ENCODE results near the gene PYCR2.

DNA sequence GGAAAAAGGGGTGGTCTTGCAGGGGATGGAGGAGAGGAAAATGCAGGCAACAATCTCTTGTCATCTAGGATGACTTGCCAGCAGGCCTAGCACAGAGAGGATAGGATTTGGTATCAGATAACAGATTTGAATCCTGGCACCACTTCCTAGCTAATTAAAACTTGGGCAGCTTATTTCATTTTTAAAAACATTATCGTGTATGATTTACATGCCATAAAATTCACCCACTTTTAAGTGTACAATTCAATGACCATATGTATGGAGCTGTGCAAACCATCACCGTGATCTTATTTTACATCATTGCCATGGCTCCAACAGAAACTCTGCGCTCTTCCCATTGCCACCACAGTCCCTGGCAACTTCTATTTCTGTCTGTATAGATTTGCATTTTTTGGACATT, 6.9 kb downstream of the PYCR2 start:
- no peak for TF ChIP-seq RARB (CRISPR knock-in tag; IDR thresholded peaks at IDR 0.05)
- no peak for TF ChIP-seq POLR2A (IDR thresholded peaks at IDR 0.05; ENCODE audit: low read length)
- TF ChIP-seq CHD2 (IDR thresholded peaks at IDR 0.05; ENCODE audit: low read length, partially characterized antibody): no peak
- TF ChIP-seq, protein P1, sequence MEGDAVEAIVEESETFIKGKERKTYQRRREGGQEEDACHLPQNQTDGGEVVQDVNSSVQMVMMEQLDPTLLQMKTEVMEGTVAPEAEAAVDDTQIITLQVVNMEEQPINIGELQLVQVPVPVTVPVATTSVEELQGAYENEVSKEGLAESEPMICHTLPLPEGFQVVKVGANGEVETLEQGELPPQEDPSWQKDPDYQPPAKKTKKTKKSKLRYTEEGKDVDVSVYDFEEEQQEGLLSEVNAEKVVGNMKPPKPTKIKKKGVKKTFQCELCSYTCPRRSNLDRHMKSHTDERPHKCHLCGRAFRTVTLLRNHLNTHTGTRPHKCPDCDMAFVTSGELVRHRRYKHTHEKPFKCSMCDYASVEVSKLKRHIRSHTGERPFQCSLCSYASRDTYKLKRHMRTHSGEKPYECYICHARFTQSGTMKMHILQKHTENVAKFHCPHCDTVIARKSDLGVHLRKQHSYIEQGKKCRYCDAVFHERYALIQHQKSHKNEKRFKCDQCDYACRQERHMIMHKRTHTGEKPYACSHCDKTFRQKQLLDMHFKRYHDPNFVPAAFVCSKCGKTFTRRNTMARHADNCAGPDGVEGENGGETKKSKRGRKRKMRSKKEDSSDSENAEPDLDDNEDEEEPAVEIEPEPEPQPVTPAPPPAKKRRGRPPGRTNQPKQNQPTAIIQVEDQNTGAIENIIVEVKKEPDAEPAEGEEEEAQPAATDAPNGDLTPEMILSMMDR (IDR thresholded peaks at IDR 0.05): no peak
- TF ChIP-seq RFX5 (IDR thresholded peaks at IDR 0.05): no peak

Data from A549 (cell line).